GM18520 (cell line): Measurements from ENCODE around the gene LETMD1.
"Not testable (repeated sequence)": the region's sequence is repeated elsewhere in the genome, so short reads cannot be mapped to it uniquely, and the experiment has no call there.

Experiments
- ATAC-seq: cut with Tn5 transposase; IDR thresholded peaks from one replicate; pipeline ENCODE4 v1.9.1; 2021; ENCODE audit not compliant: unreplicated experiment

Gene LETMD1

GRCh38 chr12:51076236-51076930 is 28.3 kb downstream of the LETMD1 start:
- ATAC-seq = no peak

- no peak for ATAC-seq
Observed at GRCh38 chr12:51077930-51078329, 29.8 kb downstream of the LETMD1 start.

GRCh38 chr12:51078346-51078745 is 30.2 kb downstream of the LETMD1 start:
- ATAC-seq = not testable (repeated sequence)

GRCh38 chr12:51078866-51079265 is 30.7 kb downstream of the LETMD1 start:
- not testable (repeated sequence) for ATAC-seq

GRCh38 chr12:51080136-51080535 is 32.0 kb downstream of the LETMD1 start:
- ATAC-seq = no peak

DNA sequence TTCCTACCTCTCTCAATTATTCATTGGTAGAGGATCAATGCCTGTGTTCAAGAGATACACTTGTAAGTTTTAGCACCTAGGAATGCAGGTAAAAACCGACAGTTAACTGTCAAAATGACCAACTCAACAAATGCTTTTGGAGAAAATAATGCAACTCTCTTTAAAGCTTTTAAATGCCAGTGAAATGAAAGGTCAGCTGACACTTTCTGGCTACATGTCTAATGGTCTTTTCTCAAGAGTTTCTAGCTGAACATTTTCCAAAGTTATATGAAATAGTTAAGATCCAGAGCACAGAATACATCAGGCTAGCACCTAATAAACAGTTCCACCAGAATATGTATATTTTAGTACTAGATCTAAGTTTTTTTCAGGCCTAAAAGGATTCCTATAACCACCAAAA is 33.3 kb downstream of the LETMD1 start:
- ATAC-seq = no peak

- no peak for ATAC-seq
Observed at GRCh38 chr12:51082561-51083125, 34.5 kb downstream of the LETMD1 start.

DNA sequence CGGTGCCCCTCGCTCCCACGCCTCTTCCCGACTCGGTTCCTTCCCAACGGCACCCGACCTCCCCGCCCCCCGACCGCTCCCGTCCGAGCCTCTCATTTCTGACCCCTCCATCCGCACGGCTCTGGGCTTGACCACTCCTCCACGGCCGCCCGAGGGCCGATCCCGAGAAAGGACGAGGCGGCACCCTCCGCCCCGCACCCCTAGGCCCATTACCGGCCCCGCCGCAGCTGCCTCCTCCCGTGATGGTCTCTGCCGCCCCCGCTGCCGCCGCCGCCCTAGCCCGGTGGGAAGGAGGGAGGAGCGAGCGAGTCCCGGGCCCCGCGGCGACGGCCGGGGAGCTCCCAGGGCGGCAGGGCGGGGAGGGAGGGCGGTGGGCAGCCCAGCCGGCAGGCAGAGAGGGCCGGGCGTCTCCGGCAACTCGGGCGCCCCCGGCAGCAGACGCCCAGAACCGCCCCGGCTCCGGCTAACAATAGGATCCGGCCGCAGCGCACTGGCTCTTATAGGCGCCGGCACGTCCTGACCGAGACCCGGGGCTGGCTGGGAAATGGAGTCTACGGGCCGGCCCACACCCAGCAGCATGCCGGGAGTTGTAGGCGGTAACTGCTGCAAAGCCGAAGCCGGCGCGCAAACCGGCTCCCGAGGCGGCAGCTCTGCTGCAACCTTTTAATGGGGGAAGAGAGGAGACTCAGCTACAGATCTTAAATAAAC is 35.2 kb downstream of the LETMD1 start, which contains the start of gene CSRNP2:
TSS of gene CSRNP2 (minus strand) at position 471 of the 708 bp plus-strand sequence. CDS start 7,035 bp downstream, outside the sequence.
- peak; percentile 90 for ATAC-seq

DNA sequence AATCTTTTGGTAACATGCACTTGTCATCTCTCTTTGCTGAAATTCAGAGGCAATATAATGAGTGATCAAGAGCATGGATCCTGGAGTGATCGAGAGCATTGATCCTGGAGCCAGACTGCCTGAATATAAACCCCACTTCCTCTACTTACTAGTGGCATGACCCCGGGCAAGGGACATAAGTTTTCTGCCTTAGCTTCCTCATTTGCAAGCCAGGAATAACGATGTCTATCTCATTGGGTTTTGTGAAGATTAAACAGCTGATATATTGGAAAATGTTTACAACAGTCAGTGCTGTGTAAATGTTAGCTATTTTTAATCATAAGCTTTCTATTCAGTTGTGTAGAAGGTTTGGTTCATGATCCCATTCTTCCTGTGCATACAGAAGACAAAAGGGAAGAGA is 37.6 kb downstream of the LETMD1 start:
- ATAC-seq = no peak

GRCh38 chr12:51086933-51087332 is 38.8 kb downstream of the LETMD1 start:
- ATAC-seq = no peak

DNA sequence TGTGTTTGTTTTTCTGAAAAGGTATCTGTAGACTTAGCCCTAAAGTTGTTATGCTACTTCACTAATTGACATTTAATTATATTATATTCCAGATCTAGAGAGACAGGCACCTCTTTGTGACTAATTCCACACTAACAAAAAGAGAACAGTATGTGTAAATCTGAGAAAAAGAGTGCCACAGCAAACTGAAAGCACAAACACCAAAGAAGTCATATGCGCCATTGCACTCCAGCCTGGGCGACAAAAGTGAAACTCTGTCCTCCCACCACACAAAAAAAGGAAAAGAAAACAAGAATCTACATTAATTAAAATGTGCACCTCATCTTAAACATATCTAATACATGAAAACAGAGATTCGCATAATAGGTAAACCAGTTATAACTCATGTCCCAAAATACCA is 39.7 kb downstream of the LETMD1 start:
- ATAC-seq = no peak

GRCh38 chr12:51090705-51091229 is 42.6 kb downstream of the LETMD1 start:
- ATAC-seq = no peak

- no peak for ATAC-seq
Observed at GRCh38 chr12:51098611-51099010, 50.5 kb downstream of the LETMD1 start.

- ATAC-seq = no peak
Observed at GRCh38 chr12:51103977-51104376, 55.9 kb downstream of the LETMD1 start.

GRCh38 chr12:51108136-51108535 is 60.0 kb downstream of the LETMD1 start:
- no peak for ATAC-seq
